ENCODE measurements around the gene ASPDH.

DNA sequence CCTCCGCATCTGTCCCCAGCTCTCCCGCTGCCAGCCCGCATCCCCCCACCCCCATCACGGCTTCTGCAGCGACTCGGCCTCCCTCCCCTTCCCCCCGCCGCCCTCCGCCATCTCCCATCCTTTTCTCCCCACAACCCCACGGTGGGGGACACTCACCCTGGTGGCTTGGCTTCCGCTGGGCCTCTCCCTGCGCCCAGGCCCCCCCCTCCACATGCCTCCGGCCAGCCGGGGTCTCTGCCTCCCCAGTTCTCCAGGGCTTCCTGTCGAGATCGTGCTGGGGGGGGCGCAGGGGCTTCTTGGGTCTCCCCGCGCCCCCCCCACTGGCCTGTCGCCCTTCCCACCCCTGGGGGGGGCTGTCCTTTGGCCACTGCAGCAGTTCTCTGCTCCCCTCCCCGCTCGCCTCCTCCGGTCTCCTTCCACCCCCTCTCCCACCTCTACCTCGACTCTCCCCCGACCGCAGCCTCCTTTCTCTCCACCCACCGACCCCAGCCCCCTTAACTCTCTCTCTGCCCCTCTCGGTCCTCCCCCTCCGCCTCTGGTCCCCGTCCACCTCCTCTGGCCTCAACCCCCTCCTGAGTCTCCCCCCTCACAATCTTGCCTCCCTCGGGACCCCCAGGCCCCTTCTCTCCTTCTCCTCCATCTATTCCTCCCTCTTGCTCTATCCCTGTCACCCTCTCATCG lies 37.5 kb upstream of the ASPDH start:
- TF ChIP-seq CTCF (IDR thresholded peaks at IDR 0.05; ENCODE audit: extremely low read depth in 1 of 2, insufficient read depth in 1 of 2, low read depth in 1 of 2, low read length in 2 of 2) (no peak), JUN (IDR thresholded peaks at IDR 0.05; ENCODE audit: borderline replicate concordance, insufficient read depth, insufficient read length, low read depth) (no peak), POLR2A (IDR thresholded peaks at IDR 0.05; ENCODE audit: low read depth, low read length) (no peak)

All from endothelial cell of umbilical vein (primary cell).